Trophoblast cell (in vitro differentiated cells and primary cell): ENCODE data around the gene ARNT2.

Experiments used
- DNase-seq, 2 donors: peaks; one replicate each; pipeline ENCODE4 v3.0.0-alpha.2; 2016
- H2AFZ ChIP-seq: 2 replicates; pipeline ENCODE4 v1.6.1; 2013; ENCODE audit warnings: low read length, moderate library complexity, mild to moderate bottlenecking; ENCODE audit not compliant: insufficient read depth, poor library complexity
- H2AK5ac ChIP-seq: 2 replicates; pipeline ENCODE4 v1.6.1; 2013; ENCODE audit warnings: mild to moderate bottlenecking, low read length
- H2BK120ac ChIP-seq: 2 replicates; pipeline ENCODE4 v1.6.1; 2013; ENCODE audit warnings: low read length, mild to moderate bottlenecking, moderate library complexity; ENCODE audit not compliant: insufficient read depth, poor library complexity
- H2BK12ac ChIP-seq: 2 replicates; pipeline ENCODE4 v1.6.1; 2013; ENCODE audit warnings: mild to moderate bottlenecking, low read length, moderate library complexity
- H2BK5ac ChIP-seq: 2 replicates; pipeline ENCODE4 v1.6.1; 2013; ENCODE audit warnings: low read length, low read depth, moderate library complexity, mild to moderate bottlenecking; ENCODE audit not compliant: poor library complexity
- H3K14ac ChIP-seq: 2 replicates; pipeline ENCODE4 v1.6.1; 2013; ENCODE audit warnings: mild to moderate bottlenecking, low read length
- H3K18ac ChIP-seq: 2 replicates; pipeline ENCODE4 v1.6.1; 2013; ENCODE audit warnings: mild to moderate bottlenecking, low read length
- H3K23ac ChIP-seq: 2 replicates; pipeline ENCODE4 v1.6.1; 2013; ENCODE audit warnings: low read length
- H3K27ac ChIP-seq: 2 replicates; pipeline ENCODE4 v1.5.1; 2013; ENCODE audit warnings: low read depth, mild to moderate bottlenecking, inconsistent platforms, low read length, moderate library complexity
- H3K27me3 ChIP-seq: 2 replicates; pipeline ENCODE4 v1.6.1; 2013; ENCODE audit warnings: inconsistent platforms, mild to moderate bottlenecking, low read length, moderate library complexity; ENCODE audit not compliant: insufficient read depth
- H3K36me3 ChIP-seq, 2 experiments: 1 replicate in 1 of 2; 2 replicates in 1 of 2; pipeline ENCODE4 v1.6.1; 2013; ENCODE audit warnings: low read length in 2 of 2, mild to moderate bottlenecking in 2 of 2, moderate library complexity in 1 of 2; ENCODE audit not compliant: insufficient read depth in 2 of 2, control insufficient read depth in 1 of 2
- H3K4ac ChIP-seq: 2 replicates; pipeline ENCODE4 v1.6.1; 2013; ENCODE audit warnings: low read depth, mild to moderate bottlenecking, low read length, moderate library complexity
- H3K4me1 ChIP-seq, 2 experiments: 1 replicate in 1 of 2; 2 replicates in 1 of 2; pipeline ENCODE4 v1.6.1; 2013; ENCODE audit warnings: low read length in 2 of 2, mild to moderate bottlenecking in 2 of 2, moderate library complexity in 1 of 2; ENCODE audit not compliant: insufficient read depth in 2 of 2, control insufficient read depth in 1 of 2
- H3K4me2 ChIP-seq: 2 replicates; pipeline ENCODE4 v1.6.1; 2013; ENCODE audit warnings: inconsistent platforms, mild to moderate bottlenecking, low read length, moderate library complexity
- H3K4me3 ChIP-seq: 2 replicates; pipeline ENCODE4 v1.5.1; 2013; ENCODE audit warnings: mild to moderate bottlenecking, low read depth, low read length, inconsistent platforms
- H3K79me1 ChIP-seq: one replicate; pipeline ENCODE4 v1.6.1; 2013; ENCODE audit warnings: low read length
- H3K79me2 ChIP-seq: 2 replicates; pipeline ENCODE4 v1.6.1; 2013; ENCODE audit warnings: low read length, mild to moderate bottlenecking; ENCODE audit not compliant: control insufficient read depth, insufficient read depth, poor library complexity
- H3K9ac ChIP-seq: 2 replicates; pipeline ENCODE4 v1.6.1; 2013; ENCODE audit warnings: mild to moderate bottlenecking, low read length
- H3K9me3 ChIP-seq: 2 replicates; pipeline ENCODE4 v1.6.1; 2013; ENCODE audit warnings: low read depth, mild to moderate bottlenecking, control low read depth, inconsistent platforms, low read length; ENCODE audit not compliant: insufficient read depth
- H4K12ac ChIP-seq: 2 replicates; pipeline ENCODE4 v1.6.1; 2013; ENCODE audit warnings: low read depth, mild to moderate bottlenecking, low read length, moderate library complexity
- H4K8ac ChIP-seq: 2 replicates; pipeline ENCODE4 v1.6.1; 2013; ENCODE audit warnings: low read depth, mild to moderate bottlenecking, low read length, moderate library complexity
- H4K91ac ChIP-seq: one replicate; pipeline ENCODE4 v1.6.1; 2013; ENCODE audit warnings: low read depth, mild to moderate bottlenecking, low read length, moderate library complexity
- whole genome bisulfite sequencing: extraction: QIAGEN DNeasy Blood & Tissue Kit; methylation state at CpG from one replicate; pipeline ENCODE4 v1.1.7; 2013; ENCODE audit warnings: missing lambda C conversion rate; ENCODE audit not compliant: insufficient read length, insufficient coverage; ENCODE audit errors: extremely low coverage; 5-methylcytosine and 5-hydroxymethylcytosine counted together

The ARNT2 gene

DNA sequence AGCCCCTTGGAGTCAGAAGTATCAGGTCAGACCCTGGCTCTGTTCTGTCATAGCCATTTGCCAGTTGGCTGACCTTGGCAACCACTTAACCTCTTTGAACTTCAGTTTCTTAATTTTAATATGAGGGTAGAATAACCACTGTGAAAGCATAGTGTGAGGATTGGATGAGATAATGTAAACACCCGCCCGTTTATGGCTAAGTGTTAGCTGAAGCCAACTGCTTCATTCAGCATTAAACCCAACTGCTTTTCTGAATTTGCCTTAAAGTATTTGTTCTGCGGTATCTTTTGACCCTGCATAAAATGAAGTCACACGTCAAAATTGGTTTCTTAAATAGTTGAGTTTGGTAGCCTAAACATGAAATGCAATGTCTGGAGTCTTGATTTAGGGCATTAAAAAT lies 169.4 kb downstream of the ARNT2 start:
- WGBS = no CpG with 5 or more reads among the region's 4 CpGs
- Histone ChIP-seq H3K4me1 (peaks cover 0 to 2% of the 10 kb centered on the region in 2 experiments), H3K4me3 (no peak overlapping the region)

DNA sequence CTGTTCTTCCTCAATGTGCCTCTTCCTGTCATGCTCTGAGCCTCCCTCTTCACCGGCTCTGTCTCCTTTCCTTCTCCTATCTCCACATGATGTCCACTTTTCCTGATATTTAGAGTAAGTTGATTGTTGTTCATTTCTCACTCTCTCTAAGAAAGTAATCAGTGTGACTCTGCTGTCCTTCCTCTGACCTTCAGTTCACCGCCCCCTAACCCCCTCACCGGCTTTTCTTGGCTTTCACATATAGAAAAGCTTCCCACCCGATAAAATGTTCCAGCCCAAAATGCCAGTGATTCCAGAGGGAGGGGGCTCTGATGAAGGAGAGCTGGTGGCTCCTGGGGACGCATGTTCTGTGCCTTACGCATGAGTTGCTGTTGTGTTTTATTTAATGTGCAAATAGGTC lies 170.4 kb downstream of the ARNT2 start:
- H3K18ac ChIP-seq = no peak overlapping the region
- H3K23ac ChIP-seq = no peak overlapping the region
- no peak overlapping the region for H2BK5ac ChIP-seq
- H3K4me2 ChIP-seq = no peak overlapping the region
- no peak overlapping the region for H4K12ac ChIP-seq
- H2AK5ac ChIP-seq = no peak overlapping the region
- H3K27ac ChIP-seq = no peak overlapping the region
- H2BK120ac ChIP-seq = no peak overlapping the region
- H4K91ac ChIP-seq = no peak overlapping the region
- H3K9me3 ChIP-seq = no peaks in the 10 kb centered on the region
- no peak overlapping the region for H4K8ac ChIP-seq
- H3K4me3 ChIP-seq = no peak overlapping the region
- H3K79me1 ChIP-seq = no peaks in the 10 kb centered on the region
- H3K4ac ChIP-seq = no peak overlapping the region
- H3K14ac ChIP-seq = no peak overlapping the region
- H3K27me3 ChIP-seq = no peaks in the 10 kb centered on the region
- no peak overlapping the region for H3K9ac ChIP-seq
- H3K36me3 ChIP-seq = no peaks in the 10 kb centered on the region
- no peaks in the 10 kb centered on the region for H3K79me2 ChIP-seq
- H2AFZ ChIP-seq = no peak overlapping the region
- H2BK12ac ChIP-seq = no peak overlapping the region
- no peak for DNase-seq
- no CpG with 5 or more reads among the region's 6 CpGs for WGBS
- peaks cover 0 to 2% of the 10 kb centered on the region in 2 experiments for H3K4me1 ChIP-seq

More for the DNA sequence above, 169.4 kb downstream of the ARNT2 start:
- H2BK12ac ChIP-seq = no peak overlapping the region
- no peaks in the 10 kb centered on the region for H3K27me3 ChIP-seq
- H3K4ac ChIP-seq = no peak overlapping the region
- H3K9me3 ChIP-seq = no peaks in the 10 kb centered on the region
- H4K91ac ChIP-seq = no peak overlapping the region
- no peaks in the 10 kb centered on the region for H3K36me3 ChIP-seq
- no peak for DNase-seq
- no peaks in the 10 kb centered on the region for H3K79me2 ChIP-seq
- no peaks in the 10 kb centered on the region for H3K79me1 ChIP-seq
- H3K23ac ChIP-seq = no peak overlapping the region
- no peak overlapping the region for H2AK5ac ChIP-seq
- H2BK120ac ChIP-seq = no peak overlapping the region
- no peak overlapping the region for H4K12ac ChIP-seq
- H3K9ac ChIP-seq = no peak overlapping the region
- H3K18ac ChIP-seq = no peak overlapping the region
- H3K27ac ChIP-seq = no peak overlapping the region
- no peak overlapping the region for H3K14ac ChIP-seq
- H2BK5ac ChIP-seq = no peak overlapping the region
- no peak overlapping the region for H4K8ac ChIP-seq
- no peak overlapping the region for H3K4me2 ChIP-seq
- H2AFZ ChIP-seq = no peak overlapping the region

DNA sequence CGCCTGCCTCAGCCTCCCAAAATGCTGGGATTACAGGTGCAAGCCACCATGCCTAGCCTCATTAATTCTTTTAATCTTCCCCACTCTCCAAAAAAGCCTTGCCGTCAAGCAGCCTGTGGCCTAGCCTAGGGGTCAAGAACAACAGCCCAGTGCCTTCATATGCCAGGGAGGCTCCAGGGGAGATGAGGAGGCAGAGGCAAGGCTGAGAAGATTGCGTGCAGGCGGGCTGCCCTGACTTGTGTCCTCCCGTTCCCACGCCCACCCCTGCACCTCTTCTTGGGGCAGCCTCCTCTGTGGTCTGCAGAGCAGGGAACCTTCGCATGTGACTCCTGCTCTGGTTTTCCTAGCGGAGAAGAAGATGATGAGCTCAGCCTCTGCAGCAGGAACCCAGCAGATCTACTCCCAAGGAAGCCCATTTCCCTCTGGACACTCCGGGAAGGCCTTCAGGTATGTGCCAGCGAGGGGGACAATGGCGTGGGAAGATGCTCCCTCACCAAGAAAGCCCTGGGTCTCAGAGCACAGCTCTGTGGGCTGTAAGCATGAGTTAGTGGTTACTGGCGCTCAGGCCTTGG lies 172.4 kb downstream of the ARNT2 start:
- H3K9me3 ChIP-seq = no peaks in the 10 kb centered on the region
- H3K4me3 ChIP-seq = no peak overlapping the region
- no peak for DNase-seq
- no peak overlapping the region for H3K4ac ChIP-seq
- no peak overlapping the region for H3K23ac ChIP-seq
- H3K27ac ChIP-seq = no peak overlapping the region
- H3K79me1 ChIP-seq = no peaks in the 10 kb centered on the region
- no CpG with 5 or more reads among the region's 12 CpGs for WGBS
- no peak overlapping the region for H4K12ac ChIP-seq
- no peak overlapping the region for H3K14ac ChIP-seq
- H3K4me1 ChIP-seq = peaks cover 8 to 11% of the 10 kb centered on the region in 2 experiments
- no peaks in the 10 kb centered on the region for H3K36me3 ChIP-seq
- H4K8ac ChIP-seq = no peak overlapping the region
- H2AK5ac ChIP-seq = no peak overlapping the region
- no peak overlapping the region for H2BK12ac ChIP-seq
- H2BK5ac ChIP-seq = no peak overlapping the region
- no peaks in the 10 kb centered on the region for H3K79me2 ChIP-seq
- no peaks in the 10 kb centered on the region for H3K27me3 ChIP-seq
- no peak overlapping the region for H3K4me2 ChIP-seq
- no peak overlapping the region for H2BK120ac ChIP-seq
- H3K9ac ChIP-seq = no peak overlapping the region
- H4K91ac ChIP-seq = no peak overlapping the region
- H2AFZ ChIP-seq = no peak overlapping the region
- no peak overlapping the region for H3K18ac ChIP-seq

- DNase-seq = no peak
- H3K18ac ChIP-seq = no peak overlapping the region
- no peak overlapping the region for H3K9ac ChIP-seq
- H3K23ac ChIP-seq = no peak overlapping the region
- no peak overlapping the region for H3K4ac ChIP-seq
- H4K8ac ChIP-seq = no peak overlapping the region
- no peak overlapping the region for H4K12ac ChIP-seq
- no peak overlapping the region for H2BK12ac ChIP-seq
- no peaks in the 10 kb centered on the region for H3K36me3 ChIP-seq
- no peak overlapping the region for H3K4me2 ChIP-seq
- no peak overlapping the region for H2BK120ac ChIP-seq
- no peak overlapping the region for H3K27ac ChIP-seq
- no peaks in the 10 kb centered on the region for H3K27me3 ChIP-seq
- H4K91ac ChIP-seq = no peak overlapping the region
- H3K4me1 ChIP-seq = peaks cover 8 to 11% of the 10 kb centered on the region in 2 experiments
- no peak overlapping the region for H3K14ac ChIP-seq
- no peaks in the 10 kb centered on the region for H3K9me3 ChIP-seq
- no peaks in the 10 kb centered on the region for H3K79me1 ChIP-seq
- no peak overlapping the region for H2AK5ac ChIP-seq
- H2BK5ac ChIP-seq = no peak overlapping the region
- no CpG with 5 or more reads among the region's 8 CpGs for WGBS
- H3K79me2 ChIP-seq = no peaks in the 10 kb centered on the region
- no peak overlapping the region for H2AFZ ChIP-seq
- H3K4me3 ChIP-seq = no peak overlapping the region
Observed at GRCh38 chr15:80577552-80578205, 173.5 kb downstream of the ARNT2 start.
